GM10266 (cell line): ENCODE data around the gene HS3ST4.

Experiments
- DNase-seq: peaks from one replicate; pipeline ENCODE4 v3.0.0; 2012; ENCODE audit errors: extremely low spot score
- TF ChIP-seq, protein P1 (sequence below): IDR thresholded peaks from 2 replicates; pipeline ENCODE4 v1.5.1; 2012; ENCODE audit warnings: mild to moderate bottlenecking, low read depth; ENCODE audit not compliant: control insufficient read depth, insufficient read depth; ENCODE audit errors: missing control alignments

HS3ST4 gene

DNA sequence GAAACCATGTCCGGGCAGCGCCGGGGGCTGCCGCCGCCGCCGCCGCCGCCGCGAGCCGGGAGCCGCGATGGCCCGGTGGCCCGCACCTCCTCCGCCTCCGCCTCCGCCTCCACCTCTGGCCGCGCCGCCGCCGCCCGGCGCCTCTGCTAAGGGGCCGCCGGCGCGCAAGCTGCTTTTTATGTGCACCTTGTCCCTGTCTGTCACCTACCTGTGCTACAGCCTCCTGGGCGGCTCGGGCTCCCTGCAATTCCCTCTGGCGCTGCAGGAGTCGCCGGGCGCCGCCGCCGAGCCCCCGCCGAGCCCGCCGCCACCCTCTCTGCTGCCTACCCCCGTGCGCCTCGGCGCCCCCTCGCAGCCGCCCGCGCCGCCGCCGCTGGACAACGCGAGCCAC, 587 bp downstream of the HS3ST4 start:
- TF ChIP-seq, protein P1, sequence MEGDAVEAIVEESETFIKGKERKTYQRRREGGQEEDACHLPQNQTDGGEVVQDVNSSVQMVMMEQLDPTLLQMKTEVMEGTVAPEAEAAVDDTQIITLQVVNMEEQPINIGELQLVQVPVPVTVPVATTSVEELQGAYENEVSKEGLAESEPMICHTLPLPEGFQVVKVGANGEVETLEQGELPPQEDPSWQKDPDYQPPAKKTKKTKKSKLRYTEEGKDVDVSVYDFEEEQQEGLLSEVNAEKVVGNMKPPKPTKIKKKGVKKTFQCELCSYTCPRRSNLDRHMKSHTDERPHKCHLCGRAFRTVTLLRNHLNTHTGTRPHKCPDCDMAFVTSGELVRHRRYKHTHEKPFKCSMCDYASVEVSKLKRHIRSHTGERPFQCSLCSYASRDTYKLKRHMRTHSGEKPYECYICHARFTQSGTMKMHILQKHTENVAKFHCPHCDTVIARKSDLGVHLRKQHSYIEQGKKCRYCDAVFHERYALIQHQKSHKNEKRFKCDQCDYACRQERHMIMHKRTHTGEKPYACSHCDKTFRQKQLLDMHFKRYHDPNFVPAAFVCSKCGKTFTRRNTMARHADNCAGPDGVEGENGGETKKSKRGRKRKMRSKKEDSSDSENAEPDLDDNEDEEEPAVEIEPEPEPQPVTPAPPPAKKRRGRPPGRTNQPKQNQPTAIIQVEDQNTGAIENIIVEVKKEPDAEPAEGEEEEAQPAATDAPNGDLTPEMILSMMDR = no peak
- peak; percentile 28 for DNase-seq

DNA sequence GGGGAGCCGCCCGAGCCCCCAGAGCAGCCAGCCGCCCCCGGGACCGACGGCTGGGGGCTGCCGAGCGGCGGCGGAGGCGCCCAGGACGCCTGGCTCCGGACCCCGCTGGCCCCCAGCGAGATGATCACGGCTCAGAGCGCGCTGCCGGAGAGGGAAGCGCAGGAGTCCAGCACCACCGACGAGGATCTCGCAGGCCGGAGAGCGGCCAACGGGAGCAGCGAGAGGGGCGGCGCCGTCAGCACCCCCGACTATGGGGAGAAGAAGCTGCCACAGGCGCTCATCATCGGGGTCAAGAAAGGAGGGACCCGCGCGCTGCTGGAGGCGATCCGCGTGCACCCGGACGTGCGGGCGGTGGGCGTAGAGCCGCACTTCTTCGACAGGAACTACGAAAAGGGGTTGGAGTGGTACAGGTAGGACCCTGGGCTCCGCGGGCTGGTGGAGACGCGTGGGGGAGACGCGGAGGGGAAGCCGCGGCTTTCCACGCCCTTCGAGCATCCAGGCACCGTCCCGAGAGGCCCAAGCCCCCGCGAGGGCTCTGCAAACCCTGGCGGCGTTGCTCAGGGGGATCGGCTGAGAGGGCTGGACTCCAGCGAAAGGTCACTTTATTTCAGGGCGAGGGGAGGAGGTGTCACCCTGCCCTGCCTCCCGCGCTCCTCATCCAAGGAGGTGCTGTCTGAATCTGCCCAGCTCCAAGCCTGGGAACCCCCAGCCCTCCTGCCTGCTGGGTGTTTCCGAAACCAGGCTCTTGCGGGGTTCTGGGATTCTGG, 1.2 kb downstream of the HS3ST4 start:
- DNase-seq = peak; percentile 28
- TF ChIP-seq, protein P1 = no peak

DNA sequence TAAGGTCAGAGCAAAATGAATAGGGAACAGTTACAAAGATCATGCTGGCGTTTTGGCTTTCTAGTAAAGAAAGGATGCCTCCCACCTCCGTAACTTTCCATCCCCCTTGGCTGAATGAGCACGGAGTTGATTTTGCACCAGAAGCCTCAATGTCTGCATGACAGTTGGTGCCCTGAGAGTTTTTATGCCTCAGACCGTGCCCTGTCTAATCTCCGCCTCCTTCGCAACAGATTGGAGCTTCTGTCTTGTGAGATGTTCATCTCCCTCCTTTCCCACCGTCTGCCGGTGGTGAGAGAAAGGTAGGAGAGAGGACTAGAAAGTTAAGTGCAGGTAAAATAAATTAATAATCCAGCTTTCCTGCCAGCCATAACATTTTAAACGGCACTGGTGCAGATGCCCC, 1.9 kb downstream of the HS3ST4 start:
- TF ChIP-seq, protein P1 = no peak
- DNase-seq = peak; percentile 24

DNA sequence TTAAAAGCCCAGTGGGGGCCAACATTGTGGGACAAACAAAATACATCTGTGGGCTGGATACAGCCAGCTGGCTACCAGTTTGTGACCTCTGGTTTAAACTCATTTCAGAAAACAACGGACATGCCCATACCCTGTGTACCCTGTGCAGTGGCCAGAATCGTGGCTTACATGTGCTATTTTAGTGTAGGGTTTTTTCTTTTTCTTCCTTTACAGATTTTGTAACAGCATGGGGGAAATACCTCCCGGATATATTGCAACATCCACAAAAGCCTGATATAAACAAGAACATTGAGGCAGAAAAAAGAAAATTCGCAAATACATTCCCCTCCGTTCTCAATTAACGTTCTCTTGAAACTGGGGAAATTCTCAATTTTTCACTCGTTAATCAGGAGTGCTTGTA, 7.3 kb downstream of the HS3ST4 start:
- TF ChIP-seq, protein P1 = no peak
- DNase-seq = no peak

DNA sequence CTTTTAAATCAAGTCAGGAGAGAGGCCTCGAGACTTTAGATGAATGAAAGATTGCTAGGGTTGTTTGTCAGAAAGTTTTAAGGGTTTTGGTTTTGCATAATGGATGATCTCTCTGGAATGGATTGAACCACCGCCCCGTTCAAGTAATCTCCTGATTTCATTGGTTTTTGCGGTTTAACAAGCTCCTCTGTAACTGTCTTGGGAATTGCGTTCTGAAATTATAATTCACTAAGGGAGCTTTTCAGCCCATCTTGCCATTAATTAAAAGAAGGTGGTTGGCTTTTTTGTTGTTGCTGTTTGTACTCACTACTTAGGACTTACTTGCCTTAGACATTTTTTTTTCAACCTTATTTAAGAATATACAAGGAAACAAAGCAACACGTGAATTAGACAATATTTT, 8.8 kb downstream of the HS3ST4 start:
- no peak for DNase-seq
- TF ChIP-seq, protein P1 = no peak

- no peak for DNase-seq
- TF ChIP-seq, protein P1 = no peak
These were observed 15.8 kb downstream of the HS3ST4 start for GRCh38 chr16:25707553-25707952.

GRCh38 chr16:25707982-25708583, 16.3 kb downstream of the HS3ST4 start:
- peak; percentile 44 for DNase-seq

More at GRCh38 chr16:25707982-25708583, 16.3 kb downstream of the HS3ST4 start:
- TF ChIP-seq, protein P1 = peak; percentile 59
